A549 (cell line): Measurements from ENCODE around the gene CXADR.

ENCODE experiments used
- CEBPB ChIP-seq, 2 experiments: fragments of >200 bp in 1 of 2; sonication (Bioruptor Twin) in 1 of 2; formaldehyde crosslinking in 1 of 2; IDR thresholded peaks; 2 replicates each; pipeline ENCODE4 v1.6.1; 2012 to 2016
- CHD2 ChIP-seq: fragments of 150-350 bp; IDR thresholded peaks from 2 replicates; pipeline ENCODE4 v1.6.1; 2014; ENCODE audit warnings: low read length; ENCODE audit not compliant: partially characterized antibody
- EP300 ChIP-seq, 2 experiments: fragments of >200 bp; sonication (Bioruptor Twin); formaldehyde crosslinking; IDR thresholded peaks; 2 replicates in 1 of 2; 3 replicates in 1 of 2; pipeline ENCODE4 v1.6.1; 2016 to 2017
- HOXB5 ChIP-seq: fragments of 250-450 bp; sonication (Bioruptor Pico); IDR thresholded peaks from 2 replicates; pipeline ENCODE4 v1.5.0; 2020; ENCODE audit warnings: mild to moderate bottlenecking, moderate library complexity
- KDM1A ChIP-seq: fragments of 200-600 bp; sonication (generic); IDR thresholded peaks from 2 replicates; pipeline ENCODE4 v1.6.1; 2016; ENCODE audit warnings: low read depth, mild to moderate bottlenecking
- MYC ChIP-seq: IDR thresholded peaks from 2 replicates; pipeline ENCODE4 v1.6.1; 2012; ENCODE audit warnings: mild to moderate bottlenecking, inconsistent platforms, low read length, improper control_type of control experiment, borderline replicate concordance
- NR3C1 ChIP-seq: fragments of >200 bp; sonication (Bioruptor Twin); formaldehyde crosslinking; IDR thresholded peaks from 3 replicates; pipeline ENCODE4 v1.6.1; 2017
- PBX3 ChIP-seq: IDR thresholded peaks from 2 replicates; pipeline ENCODE4 v1.6.1; 2012
- SMC3 ChIP-seq: fragments of >200 bp; sonication (Bioruptor Twin); formaldehyde crosslinking; IDR thresholded peaks from 3 replicates; pipeline ENCODE4 v1.6.1; 2018; ENCODE audit warnings: inconsistent platforms
- USF2 ChIP-seq: fragments of 450-650 bp; IDR thresholded peaks from 2 replicates; pipeline ENCODE4 v1.6.1; 2014; ENCODE audit warnings: antibody characterized with exemption
- ZNF302 ChIP-seq: fragments of 250-450 bp; sonication (Bioruptor Pico); IDR thresholded peaks from 2 replicates; pipeline ENCODE4 v1.9.0; 2021; ENCODE audit warnings: inconsistent platforms, mild to moderate bottlenecking, moderate library complexity
- TF ChIP-seq, protein P1 (sequence below): fragments of >200 bp; sonication (Bioruptor Twin); formaldehyde crosslinking; IDR thresholded peaks from 3 replicates; pipeline ENCODE4 v1.5.1; 2016

DNA sequence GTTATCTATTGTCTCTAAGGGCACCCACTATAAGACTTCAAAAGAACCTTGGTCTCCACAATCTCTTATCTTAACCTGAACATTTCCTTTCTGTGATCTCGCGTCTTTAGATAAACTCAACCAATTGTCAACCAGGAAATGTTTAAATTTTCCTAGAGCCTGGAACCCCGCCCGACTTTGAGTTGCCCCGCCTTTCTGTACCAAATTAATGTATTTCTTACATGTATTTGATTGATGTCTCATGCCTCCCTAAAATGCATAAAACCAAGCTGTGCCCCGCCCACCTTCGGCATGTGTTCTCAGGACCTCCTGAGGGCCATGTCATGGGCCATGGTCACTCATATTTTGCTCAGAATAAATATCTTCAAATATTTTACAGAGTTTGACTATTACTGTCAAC is 5.9 kb upstream of the CXADR start:
- no peak for TF ChIP-seq NR3C1
- TF ChIP-seq PBX3, result no peak
- TF ChIP-seq KDM1A, result no peak
- TF ChIP-seq ZNF302 (CRISPR knock-in tag), result no peak
- TF ChIP-seq, protein P1, sequence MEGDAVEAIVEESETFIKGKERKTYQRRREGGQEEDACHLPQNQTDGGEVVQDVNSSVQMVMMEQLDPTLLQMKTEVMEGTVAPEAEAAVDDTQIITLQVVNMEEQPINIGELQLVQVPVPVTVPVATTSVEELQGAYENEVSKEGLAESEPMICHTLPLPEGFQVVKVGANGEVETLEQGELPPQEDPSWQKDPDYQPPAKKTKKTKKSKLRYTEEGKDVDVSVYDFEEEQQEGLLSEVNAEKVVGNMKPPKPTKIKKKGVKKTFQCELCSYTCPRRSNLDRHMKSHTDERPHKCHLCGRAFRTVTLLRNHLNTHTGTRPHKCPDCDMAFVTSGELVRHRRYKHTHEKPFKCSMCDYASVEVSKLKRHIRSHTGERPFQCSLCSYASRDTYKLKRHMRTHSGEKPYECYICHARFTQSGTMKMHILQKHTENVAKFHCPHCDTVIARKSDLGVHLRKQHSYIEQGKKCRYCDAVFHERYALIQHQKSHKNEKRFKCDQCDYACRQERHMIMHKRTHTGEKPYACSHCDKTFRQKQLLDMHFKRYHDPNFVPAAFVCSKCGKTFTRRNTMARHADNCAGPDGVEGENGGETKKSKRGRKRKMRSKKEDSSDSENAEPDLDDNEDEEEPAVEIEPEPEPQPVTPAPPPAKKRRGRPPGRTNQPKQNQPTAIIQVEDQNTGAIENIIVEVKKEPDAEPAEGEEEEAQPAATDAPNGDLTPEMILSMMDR, result no peak
- no peak for TF ChIP-seq HOXB5 (CRISPR knock-in tag)
- TF ChIP-seq USF2, result no peak
- no peak for TF ChIP-seq CHD2
- no peak for TF ChIP-seq CEBPB (IDR thresholded peaks at IDR 0.05)
- TF ChIP-seq MYC, result no peak
- no peak for TF ChIP-seq EP300 (IDR thresholded peaks at IDR 0.05)
- TF ChIP-seq SMC3, result no peak
